Measurements from ENCODE around the gene TMEM50B. TPM values are rescaled to one million over a fixed set of nuclear protein-coding genes. Genes with fewer than 3 reads are reported as not detected.

TMEM50B gene
- total and polyA plus RNA-seq, 2 of the 8 experiments (the other 6 are each of a cell fraction or from before 2014, with no cell fraction given): 16.8 to 20.5 TPM

DNA sequence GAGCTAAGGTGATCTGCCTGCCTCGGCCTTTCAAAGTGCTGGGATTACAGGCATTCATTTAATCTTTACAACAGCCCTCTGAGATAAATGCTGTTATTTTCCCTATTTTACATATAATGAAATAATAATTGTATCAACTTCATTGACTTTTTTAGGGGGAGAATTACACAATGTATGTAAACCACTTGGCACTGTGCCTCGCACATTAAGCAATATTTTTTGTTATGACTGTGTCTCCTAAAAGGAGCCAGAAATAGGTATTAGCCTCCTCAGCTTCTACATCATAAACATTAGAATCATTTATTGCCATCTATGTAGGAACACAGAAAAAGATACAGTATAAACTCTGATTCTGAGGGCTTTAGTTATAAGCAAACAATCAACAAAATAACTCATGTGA is 12.8 kb upstream of the TMEM50B start (continued):
- TF ChIP-seq, protein P1, sequence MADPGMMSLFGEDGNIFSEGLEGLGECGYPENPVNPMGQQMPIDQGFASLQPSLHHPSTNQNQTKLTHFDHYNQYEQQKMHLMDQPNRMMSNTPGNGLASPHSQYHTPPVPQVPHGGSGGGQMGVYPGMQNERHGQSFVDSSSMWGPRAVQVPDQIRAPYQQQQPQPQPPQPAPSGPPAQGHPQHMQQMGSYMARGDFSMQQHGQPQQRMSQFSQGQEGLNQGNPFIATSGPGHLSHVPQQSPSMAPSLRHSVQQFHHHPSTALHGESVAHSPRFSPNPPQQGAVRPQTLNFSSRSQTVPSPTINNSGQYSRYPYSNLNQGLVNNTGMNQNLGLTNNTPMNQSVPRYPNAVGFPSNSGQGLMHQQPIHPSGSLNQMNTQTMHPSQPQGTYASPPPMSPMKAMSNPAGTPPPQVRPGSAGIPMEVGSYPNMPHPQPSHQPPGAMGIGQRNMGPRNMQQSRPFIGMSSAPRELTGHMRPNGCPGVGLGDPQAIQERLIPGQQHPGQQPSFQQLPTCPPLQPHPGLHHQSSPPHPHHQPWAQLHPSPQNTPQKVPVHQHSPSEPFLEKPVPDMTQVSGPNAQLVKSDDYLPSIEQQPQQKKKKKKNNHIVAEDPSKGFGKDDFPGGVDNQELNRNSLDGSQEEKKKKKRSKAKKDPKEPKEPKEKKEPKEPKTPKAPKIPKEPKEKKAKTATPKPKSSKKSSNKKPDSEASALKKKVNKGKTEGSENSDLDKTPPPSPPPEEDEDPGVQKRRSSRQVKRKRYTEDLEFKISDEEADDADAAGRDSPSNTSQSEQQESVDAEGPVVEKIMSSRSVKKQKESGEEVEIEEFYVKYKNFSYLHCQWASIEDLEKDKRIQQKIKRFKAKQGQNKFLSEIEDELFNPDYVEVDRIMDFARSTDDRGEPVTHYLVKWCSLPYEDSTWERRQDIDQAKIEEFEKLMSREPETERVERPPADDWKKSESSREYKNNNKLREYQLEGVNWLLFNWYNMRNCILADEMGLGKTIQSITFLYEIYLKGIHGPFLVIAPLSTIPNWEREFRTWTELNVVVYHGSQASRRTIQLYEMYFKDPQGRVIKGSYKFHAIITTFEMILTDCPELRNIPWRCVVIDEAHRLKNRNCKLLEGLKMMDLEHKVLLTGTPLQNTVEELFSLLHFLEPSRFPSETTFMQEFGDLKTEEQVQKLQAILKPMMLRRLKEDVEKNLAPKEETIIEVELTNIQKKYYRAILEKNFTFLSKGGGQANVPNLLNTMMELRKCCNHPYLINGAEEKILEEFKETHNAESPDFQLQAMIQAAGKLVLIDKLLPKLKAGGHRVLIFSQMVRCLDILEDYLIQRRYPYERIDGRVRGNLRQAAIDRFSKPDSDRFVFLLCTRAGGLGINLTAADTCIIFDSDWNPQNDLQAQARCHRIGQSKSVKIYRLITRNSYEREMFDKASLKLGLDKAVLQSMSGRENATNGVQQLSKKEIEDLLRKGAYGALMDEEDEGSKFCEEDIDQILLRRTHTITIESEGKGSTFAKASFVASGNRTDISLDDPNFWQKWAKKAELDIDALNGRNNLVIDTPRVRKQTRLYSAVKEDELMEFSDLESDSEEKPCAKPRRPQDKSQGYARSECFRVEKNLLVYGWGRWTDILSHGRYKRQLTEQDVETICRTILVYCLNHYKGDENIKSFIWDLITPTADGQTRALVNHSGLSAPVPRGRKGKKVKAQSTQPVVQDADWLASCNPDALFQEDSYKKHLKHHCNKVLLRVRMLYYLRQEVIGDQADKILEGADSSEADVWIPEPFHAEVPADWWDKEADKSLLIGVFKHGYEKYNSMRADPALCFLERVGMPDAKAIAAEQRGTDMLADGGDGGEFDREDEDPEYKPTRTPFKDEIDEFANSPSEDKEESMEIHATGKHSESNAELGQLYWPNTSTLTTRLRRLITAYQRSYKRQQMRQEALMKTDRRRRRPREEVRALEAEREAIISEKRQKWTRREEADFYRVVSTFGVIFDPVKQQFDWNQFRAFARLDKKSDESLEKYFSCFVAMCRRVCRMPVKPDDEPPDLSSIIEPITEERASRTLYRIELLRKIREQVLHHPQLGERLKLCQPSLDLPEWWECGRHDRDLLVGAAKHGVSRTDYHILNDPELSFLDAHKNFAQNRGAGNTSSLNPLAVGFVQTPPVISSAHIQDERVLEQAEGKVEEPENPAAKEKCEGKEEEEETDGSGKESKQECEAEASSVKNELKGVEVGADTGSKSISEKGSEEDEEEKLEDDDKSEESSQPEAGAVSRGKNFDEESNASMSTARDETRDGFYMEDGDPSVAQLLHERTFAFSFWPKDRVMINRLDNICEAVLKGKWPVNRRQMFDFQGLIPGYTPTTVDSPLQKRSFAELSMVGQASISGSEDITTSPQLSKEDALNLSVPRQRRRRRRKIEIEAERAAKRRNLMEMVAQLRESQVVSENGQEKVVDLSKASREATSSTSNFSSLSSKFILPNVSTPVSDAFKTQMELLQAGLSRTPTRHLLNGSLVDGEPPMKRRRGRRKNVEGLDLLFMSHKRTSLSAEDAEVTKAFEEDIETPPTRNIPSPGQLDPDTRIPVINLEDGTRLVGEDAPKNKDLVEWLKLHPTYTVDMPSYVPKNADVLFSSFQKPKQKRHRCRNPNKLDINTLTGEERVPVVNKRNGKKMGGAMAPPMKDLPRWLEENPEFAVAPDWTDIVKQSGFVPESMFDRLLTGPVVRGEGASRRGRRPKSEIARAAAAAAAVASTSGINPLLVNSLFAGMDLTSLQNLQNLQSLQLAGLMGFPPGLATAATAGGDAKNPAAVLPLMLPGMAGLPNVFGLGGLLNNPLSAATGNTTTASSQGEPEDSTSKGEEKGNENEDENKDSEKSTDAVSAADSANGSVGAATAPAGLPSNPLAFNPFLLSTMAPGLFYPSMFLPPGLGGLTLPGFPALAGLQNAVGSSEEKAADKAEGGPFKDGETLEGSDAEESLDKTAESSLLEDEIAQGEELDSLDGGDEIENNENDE (IDR thresholded peaks at IDR 0.05; ENCODE audit: insufficient replicate concordance, low read length): no peak
- TF ChIP-seq NRF1 (IDR thresholded peaks at IDR 0.05; ENCODE audit: low read depth, low read length) (no peak), KDM4A (IDR thresholded peaks at IDR 0.05; ENCODE audit: low read depth, low read length, severe bottlenecking) (no peak)
